Muscle of leg (tissue), 11 donors: ENCODE results near the gene SLC7A8. TPM values are rescaled to one million over a fixed set of nuclear protein-coding genes. Genes with fewer than 3 reads are reported as not detected.

Source experiments
- DNase-seq: peaks from one replicate; pipeline ENCODE4 v3.0.0; 2013
- H3K27ac ChIP-seq: one replicate; pipeline ENCODE4 v1.5.1; 2013; ENCODE audit warnings: mild to moderate bottlenecking, low read length, control low read depth
- H3K27me3 ChIP-seq: one replicate; pipeline ENCODE4 v1.6.1; 2013; ENCODE audit warnings: low read length; ENCODE audit not compliant: control insufficient read depth, insufficient read depth
- H3K36me3 ChIP-seq: one replicate; pipeline ENCODE4 v1.6.1; 2013; ENCODE audit warnings: low read length; ENCODE audit not compliant: control insufficient read depth, insufficient read depth
- H3K4me1 ChIP-seq: one replicate; pipeline ENCODE4 v1.6.1; 2013; ENCODE audit warnings: low read length; ENCODE audit not compliant: control insufficient read depth, insufficient read depth
- H3K4me3 ChIP-seq: one replicate; pipeline ENCODE4 v1.5.1; 2013; ENCODE audit warnings: low read length, control low read depth
- H3K9me3 ChIP-seq: replicated peaks from 2 replicates; pipeline ENCODE4 v1.6.1; 2013; ENCODE audit warnings: low read depth, low read length; ENCODE audit not compliant: control insufficient read depth
- WGBS: methylation state at CpG from one replicate; pipeline ENCODE4 v1.1.5; 2013; ENCODE audit warnings: missing lambda C conversion rate; ENCODE audit not compliant: insufficient coverage; 5-methylcytosine and 5-hydroxymethylcytosine counted together
- polyA plus RNA-seq, 8 donors: library from polyadenylated mRNA; unstranded; fragments of 120-200 nt; gene quantifications; one replicate each; pipeline versions ENCODE4 v1.2.1 to v1.2.3, GENCODE V29; 2013; ENCODE audit warnings: inconsistent platforms in 1 of 8, low replicate concordance in 1 of 8; ENCODE audit not compliant: insufficient read length in 8 of 8, insufficient read depth in 1 of 8
- total RNA-seq: library from RNA; stranded (reverse); fragments of 120-200 nt; gene quantifications from one replicate; pipeline ENCODE4 v1.2.4, GENCODE V29; 2013

SLC7A8 gene
- total and polyA plus RNA-seq, 9 donors: 2.6 to 10.6 (median 4.6) TPM

DNA sequence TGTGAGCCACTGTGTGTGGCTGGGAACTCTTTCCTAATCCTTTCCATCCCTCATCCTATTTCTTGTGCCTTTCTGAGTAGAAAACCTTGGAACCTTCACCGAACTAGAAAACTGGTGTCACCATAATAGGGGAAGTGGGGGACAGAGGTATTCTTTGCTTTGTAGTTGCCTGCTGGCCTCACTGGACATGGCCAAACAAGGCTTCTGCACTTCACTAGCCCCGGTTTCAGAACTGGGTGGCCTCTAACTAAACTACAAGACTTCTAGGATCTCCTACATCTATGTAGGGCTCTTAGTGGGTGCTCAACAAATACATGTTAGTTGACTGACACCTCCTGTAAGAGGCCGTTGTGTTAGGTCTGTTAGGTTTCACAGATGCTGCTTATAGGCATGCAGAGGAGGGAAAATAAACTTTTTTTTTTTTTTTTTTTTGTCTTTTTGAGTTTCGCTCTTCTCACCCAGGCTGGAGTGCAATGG, 78.1 kb downstream of the SLC7A8 start:
- DNase-seq: no peak
- H3K4me3 ChIP-seq: no peak overlapping the region
- H3K27me3 ChIP-seq: peaks cover 15% of the 10 kb centered on the region
- no peaks in the 10 kb centered on the region for H3K36me3 ChIP-seq
- H3K4me1 ChIP-seq: peaks cover 4% of the 10 kb centered on the region
- no peaks in the 10 kb centered on the region for H3K9me3 ChIP-seq
- WGBS: no CpG with 5 or more reads among the region's 4 CpGs
- H3K27ac ChIP-seq: no peak overlapping the region

DNA sequence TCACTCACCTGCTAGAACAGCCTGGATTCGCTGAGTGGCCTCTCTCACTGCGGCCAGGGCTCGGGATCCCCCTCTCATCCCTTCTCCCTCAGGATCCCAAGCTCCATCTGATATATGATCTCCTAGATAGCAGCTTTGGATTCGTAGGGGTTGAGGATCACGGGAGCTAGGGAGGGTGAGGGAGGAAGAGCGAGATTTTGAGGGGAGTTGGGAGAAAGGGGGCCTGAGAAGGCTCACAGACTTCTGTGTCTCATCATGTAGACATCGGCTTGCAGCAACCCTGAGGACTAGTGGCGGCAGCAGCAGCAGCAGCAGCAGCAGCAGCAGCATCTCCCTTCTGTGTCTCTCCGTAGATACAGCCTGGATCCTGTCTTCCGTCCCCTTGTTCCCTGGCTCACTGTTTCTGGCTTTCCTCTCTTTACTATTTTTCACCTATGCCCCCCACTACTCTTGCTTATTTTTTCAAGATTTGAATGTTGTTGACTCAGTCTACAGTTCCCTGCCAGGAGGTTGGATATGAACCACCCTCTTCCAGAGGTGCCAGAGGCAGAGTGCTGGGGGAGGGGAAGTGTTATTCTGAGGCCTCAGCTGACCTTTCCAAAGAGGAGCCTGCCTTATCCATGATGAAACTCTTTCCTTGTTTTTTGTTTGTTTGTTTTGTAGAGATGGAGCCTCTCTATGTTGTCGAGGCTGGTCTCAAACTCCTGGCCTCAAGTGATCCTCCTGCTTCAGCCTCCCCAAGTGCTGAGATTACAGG, 78.7 kb downstream of the SLC7A8 start, which contains the start of gene CIROP:
TSS of gene CIROP (minus strand) at position 399 of the 757 bp plus-strand sequence. CDS start at position 330, 69 bp downstream.
- Histone ChIP-seq H3K36me3 (no peaks in the 10 kb centered on the region), H3K9me3 (no peaks in the 10 kb centered on the region), H3K4me3 (no peak within 1 kb of the TSS), H3K27me3 (peaks cover 12% of the 10 kb centered on the region), H3K27ac (no peak within 1 kb of the TSS), H3K4me1 (peaks cover 4% of the 10 kb centered on the region)
- no peak for DNase-seq
- 32% methylated on average over 4 of the region's 11 CpGs for WGBS

- no peak overlapping the region for H3K27ac ChIP-seq
- H3K4me1 ChIP-seq: peaks cover 4% of the 10 kb centered on the region
- H3K9me3 ChIP-seq: no peaks in the 10 kb centered on the region
- WGBS: 94% methylated on average over 4 of the region's 6 CpGs
- H3K36me3 ChIP-seq: peaks cover 2% of the 10 kb centered on the region
- no peak overlapping the region for H3K4me3 ChIP-seq
- peaks cover 10% of the 10 kb centered on the region for H3K27me3 ChIP-seq
- DNase-seq: no peak
These were observed 79.3 kb downstream of the SLC7A8 start for GRCh38 chr14:23104070-23104590.

DNA sequence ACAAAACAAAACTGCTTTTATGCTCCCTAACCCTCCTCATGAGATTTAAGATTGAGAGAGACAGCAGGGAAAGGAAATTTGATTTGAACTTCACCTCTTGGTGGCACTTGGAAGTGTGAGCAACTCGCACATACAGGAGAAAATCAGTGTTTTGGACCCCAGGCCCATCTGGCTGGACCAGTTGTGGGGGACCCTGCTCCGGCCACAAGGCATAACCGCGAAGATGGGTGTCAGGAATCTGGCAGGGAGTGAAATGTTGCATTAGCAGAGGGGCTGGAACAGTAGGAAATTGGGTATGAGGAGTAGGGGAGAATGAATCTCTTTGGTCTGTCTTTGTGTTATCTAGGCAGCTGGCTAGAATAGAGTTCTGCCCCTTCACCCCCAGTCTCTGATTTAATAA, 79.9 kb downstream of the SLC7A8 start:
- peaks cover 6% of the 10 kb centered on the region for H3K36me3 ChIP-seq
- H3K4me1 ChIP-seq: peaks cover 4% of the 10 kb centered on the region
- no peak for DNase-seq
- WGBS: 68% methylated on average over 4 of the region's 4 CpGs
- no peaks in the 10 kb centered on the region for H3K9me3 ChIP-seq
- no peak overlapping the region for H3K27ac ChIP-seq
- peaks cover 8% of the 10 kb centered on the region for H3K27me3 ChIP-seq
- no peak overlapping the region for H3K4me3 ChIP-seq

DNA sequence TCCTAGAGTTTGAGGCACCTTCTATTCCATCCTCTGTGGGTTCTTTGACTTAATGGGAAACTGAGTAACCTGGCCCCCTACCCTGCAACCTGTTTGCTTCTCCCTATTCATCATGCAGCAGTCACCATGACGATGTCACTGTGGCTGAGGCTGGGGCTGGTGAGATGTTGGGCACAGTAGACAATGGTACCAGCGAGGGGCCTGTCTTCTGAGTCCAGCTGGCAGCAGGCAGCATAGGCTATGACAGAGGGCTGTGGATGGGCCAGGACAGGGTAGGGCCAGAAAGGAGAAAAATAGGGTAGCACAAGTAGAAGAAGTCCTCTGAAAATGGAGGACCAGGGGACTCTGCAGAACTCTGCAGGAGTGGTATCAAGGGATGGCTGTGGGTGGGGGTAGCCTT, 80.7 kb downstream of the SLC7A8 start:
- Histone ChIP-seq H3K4me1 (peaks cover 4% of the 10 kb centered on the region), H3K9me3 (no peaks in the 10 kb centered on the region), H3K36me3 (peaks cover 13% of the 10 kb centered on the region), H3K27ac (no peak overlapping the region), H3K4me3 (no peak overlapping the region), H3K27me3 (peaks cover 8% of the 10 kb centered on the region)
- no peak for DNase-seq
- WGBS: 90% methylated on average over 1 of the region's 2 CpGs

- Histone ChIP-seq H3K9me3 (no peaks in the 10 kb centered on the region), H3K4me3 (no peak overlapping the region), H3K36me3 (peaks cover 17% of the 10 kb centered on the region), H3K4me1 (peaks cover 4% of the 10 kb centered on the region), H3K27ac (no peak overlapping the region), H3K27me3 (peaks cover 8% of the 10 kb centered on the region)
- WGBS: 34% methylated on average over 5 of the region's 10 CpGs
- no peak for DNase-seq
These were observed 81.4 kb downstream of the SLC7A8 start for GRCh38 chr14:23101986-23102625.

GRCh38 chr14:23101213-23101970, 82.1 kb downstream of the SLC7A8 start:
- DNase-seq: no peak
- Histone ChIP-seq H3K36me3 (peaks cover 17% of the 10 kb centered on the region), H3K4me1 (peaks cover 8% of the 10 kb centered on the region), H3K9me3 (no peaks in the 10 kb centered on the region), H3K27me3 (peaks cover 8% of the 10 kb centered on the region), H3K27ac (no peak overlapping the region), H3K4me3 (no peak overlapping the region)
- WGBS: 83% methylated on average over 1 of the region's 6 CpGs

DNA sequence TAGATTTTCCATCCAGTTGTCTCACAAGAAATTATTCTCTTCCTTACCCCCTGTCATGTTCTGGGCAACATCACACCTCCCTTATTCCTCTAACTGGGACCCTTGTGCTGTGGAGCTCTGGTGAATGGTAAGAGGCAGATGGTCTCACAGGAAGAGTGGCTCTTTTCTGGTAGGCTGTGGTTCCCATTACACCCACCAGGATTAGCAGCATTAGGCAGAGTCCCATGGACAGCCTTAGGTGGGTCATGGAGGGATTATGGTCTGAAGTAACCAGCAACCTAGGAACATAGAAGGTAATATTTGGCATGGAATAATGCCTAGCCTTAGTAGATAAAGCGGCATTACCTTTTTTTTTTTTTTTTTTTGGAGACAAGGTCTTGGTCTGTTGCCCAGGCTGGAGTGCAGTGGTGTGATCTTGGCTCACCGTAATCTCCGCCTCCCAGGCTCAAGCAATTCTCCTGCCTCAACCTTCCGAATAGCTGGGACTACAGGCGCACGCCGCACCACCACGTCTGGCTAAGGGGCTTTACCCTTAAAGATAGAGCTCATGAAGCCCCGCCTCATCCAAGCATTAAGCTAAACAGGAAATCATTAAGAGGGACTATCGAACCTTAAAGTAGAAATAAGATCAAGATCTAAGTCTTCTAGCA, 84.1 kb downstream of the SLC7A8 start:
- Histone ChIP-seq H3K27ac (no peak overlapping the region), H3K27me3 (peaks cover 2% of the 10 kb centered on the region), H3K4me3 (no peak overlapping the region), H3K4me1 (peaks cover 9% of the 10 kb centered on the region), H3K36me3 (peaks cover 17% of the 10 kb centered on the region), H3K9me3 (no peaks in the 10 kb centered on the region)
- 100% methylated on average over 1 of the region's 10 CpGs for WGBS
- DNase-seq: no peak

- H3K9me3 ChIP-seq: no peaks in the 10 kb centered on the region
- no peak overlapping the region for H3K27ac ChIP-seq
- H3K4me3 ChIP-seq: no peak overlapping the region
- peaks cover 17% of the 10 kb centered on the region for H3K36me3 ChIP-seq
- H3K4me1 ChIP-seq: peaks cover 13% of the 10 kb centered on the region
- 68% methylated on average over 5 of the region's 7 CpGs for WGBS
- H3K27me3 ChIP-seq: no peaks in the 10 kb centered on the region
- DNase-seq: no peak
These were observed 85.7 kb downstream of the SLC7A8 start for GRCh38 chr14:23097786-23098185.
